Ovary (tissue), 3 donors: ENCODE measurements around the gene COX19.

ENCODE experiments used
- EP300 ChIP-seq: sonication (generic); formaldehyde crosslinking; IDR thresholded peaks from one replicate; pipeline ENCODE4 v1.6.1; 2017; ENCODE audit warnings: antibody characterized with exemption
- POLR2A ChIP-seq: fragments of 450-650 bp; IDR thresholded peaks from one replicate; pipeline ENCODE4 v1.6.1; 2017; ENCODE audit warnings: antibody characterized with exemption, mild to moderate bottlenecking, moderate library complexity
- TF ChIP-seq, protein P1 (sequence below), 3 donors: fragments of 450-650 bp in 2 of 3; fragments of 200-600 bp in 1 of 3; IDR thresholded peaks; one replicate each; pipeline versions ENCODE4 v1.5.1 to v1.8.0; 2016 to 2022; ENCODE audit warnings: antibody characterized with exemption in 3 of 3, mild to moderate bottlenecking in 1 of 3
- donor health status: DM: no; HTN: no; CAD: no.

DNA sequence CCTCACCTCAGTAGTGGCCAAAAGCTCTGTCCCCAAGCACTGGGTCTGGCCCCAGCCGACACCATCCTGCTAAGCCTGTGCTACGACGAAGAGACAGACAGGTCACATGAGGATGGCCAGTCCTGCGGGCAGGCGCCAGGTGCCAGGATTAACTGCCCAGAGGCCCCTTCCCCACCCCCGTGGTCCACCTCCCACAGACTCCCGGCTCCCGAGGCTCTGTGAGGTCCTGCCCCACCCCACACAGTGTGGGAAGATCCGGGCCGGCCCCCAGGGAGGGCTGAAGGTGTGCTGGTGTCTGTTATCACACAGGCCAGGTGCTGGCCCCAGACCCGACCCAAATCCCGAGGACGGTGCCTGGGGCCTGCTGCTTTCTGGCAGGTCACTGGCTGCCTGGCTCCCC lies 34.9 kb upstream of the COX19 start:
- TF ChIP-seq, protein P1, sequence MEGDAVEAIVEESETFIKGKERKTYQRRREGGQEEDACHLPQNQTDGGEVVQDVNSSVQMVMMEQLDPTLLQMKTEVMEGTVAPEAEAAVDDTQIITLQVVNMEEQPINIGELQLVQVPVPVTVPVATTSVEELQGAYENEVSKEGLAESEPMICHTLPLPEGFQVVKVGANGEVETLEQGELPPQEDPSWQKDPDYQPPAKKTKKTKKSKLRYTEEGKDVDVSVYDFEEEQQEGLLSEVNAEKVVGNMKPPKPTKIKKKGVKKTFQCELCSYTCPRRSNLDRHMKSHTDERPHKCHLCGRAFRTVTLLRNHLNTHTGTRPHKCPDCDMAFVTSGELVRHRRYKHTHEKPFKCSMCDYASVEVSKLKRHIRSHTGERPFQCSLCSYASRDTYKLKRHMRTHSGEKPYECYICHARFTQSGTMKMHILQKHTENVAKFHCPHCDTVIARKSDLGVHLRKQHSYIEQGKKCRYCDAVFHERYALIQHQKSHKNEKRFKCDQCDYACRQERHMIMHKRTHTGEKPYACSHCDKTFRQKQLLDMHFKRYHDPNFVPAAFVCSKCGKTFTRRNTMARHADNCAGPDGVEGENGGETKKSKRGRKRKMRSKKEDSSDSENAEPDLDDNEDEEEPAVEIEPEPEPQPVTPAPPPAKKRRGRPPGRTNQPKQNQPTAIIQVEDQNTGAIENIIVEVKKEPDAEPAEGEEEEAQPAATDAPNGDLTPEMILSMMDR (IDR thresholded peaks at IDR 0.05): no peak
- no peak for TF ChIP-seq POLR2A
- no peak for TF ChIP-seq EP300
